ENCODE measurements around the gene TAF4B.
"Not testable (repeated sequence)": the region's sequence is repeated elsewhere in the genome, so short reads cannot be mapped to it uniquely, and the experiment has no call there.

Gene TAF4B

DNA sequence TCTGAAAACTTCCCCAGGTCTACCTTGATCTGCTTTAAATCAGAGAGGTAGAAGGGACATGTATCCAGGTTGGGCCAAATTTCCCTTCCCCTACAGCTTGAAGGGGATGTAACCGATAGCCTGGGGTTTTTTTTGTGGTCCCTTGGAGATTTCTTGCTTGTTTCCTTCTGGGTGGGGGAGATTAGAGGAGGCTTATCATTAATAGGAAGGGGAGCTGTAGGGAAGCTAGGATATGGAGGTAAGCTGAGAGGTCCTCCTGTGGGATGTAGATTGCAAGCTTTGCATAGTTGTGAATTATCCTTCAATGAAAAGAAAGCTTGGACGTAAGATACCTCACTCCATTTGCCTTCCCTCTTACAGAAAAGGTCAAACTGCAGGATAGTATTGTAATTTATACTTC, 11.1 kb downstream of the TAF4B start:
- not testable (repeated sequence) for DNase-seq

DNA sequence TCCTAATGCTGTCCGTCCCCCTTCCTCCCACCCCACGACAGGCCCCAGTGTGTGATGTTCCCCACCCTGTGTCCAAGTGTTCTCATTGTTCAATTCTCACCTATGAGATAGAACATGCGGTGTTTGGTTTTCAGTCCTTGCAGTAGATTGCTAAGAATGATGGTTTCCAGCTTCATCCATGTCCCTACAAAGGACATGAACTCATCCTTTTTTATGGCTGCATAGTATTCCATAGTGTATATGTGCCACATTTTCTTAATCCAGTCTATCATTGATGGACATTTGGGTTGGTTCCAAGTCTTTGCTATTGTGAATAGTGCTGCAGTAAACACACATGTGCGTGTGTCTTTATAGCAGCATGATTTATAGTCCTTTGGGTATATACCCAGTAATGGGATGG, 12.5 kb downstream of the TAF4B start:
- DNase-seq, result not testable (repeated sequence)

DNA sequence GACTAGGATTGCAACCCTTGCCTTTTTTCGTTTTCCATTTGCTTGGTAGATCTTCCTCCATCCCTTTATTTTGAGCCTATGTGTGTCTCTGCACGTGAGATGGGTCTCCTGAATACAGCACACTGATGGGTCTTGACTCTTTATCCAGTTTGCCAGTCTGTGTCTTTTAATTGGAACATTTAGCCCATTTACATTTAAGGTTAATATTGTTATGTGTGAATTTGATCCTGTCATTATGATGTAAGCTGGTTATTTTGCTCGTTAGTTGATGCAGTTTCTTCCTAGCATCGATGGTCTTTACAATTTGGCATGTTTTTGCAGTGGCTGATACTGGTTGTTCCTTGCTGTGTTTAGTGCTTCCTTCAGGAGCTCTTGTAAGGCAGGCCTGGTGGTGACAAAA, 16.1 kb downstream of the TAF4B start:
- not testable (repeated sequence) for DNase-seq

DNA sequence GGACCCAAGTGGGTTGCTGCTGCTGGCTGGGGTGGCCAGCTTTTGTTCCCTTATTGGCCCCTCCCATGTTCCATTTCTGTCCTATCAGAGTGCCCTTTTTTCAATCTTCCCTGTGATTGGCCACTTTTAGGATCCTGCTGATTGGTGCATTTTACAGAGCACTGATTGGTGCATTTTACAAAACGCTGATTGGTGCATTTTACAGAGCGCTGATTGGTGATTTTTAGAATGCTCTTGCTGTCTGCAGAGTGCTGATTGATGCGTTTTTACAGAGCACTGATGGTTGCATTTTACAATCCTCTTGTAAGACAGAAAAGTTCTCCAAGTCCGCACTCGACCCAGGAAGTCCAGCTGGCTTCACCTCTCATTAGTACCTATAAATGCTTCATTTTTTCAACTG, 19.2 kb downstream of the TAF4B start:
- not testable (repeated sequence) for DNase-seq

DNA sequence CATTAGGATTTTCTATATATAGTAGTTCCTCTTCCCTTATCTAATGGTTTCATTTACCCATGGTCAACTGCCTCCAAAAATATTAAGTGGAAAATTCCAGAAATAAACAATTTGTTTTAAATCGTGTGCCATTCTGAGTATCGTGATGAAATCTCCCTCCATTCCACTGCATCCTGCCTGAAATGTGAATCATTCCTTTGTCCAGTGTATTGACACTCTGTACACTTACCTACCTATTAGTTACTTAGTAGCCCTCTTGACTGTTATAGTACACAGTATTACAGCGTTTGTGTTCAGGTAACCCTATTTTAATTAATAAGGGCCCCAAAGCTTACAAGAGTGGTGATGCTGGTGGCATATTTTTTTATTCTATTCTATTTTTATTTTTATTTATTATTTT, 26.2 kb downstream of the TAF4B start:
- DNase-seq, result no peak

DNA sequence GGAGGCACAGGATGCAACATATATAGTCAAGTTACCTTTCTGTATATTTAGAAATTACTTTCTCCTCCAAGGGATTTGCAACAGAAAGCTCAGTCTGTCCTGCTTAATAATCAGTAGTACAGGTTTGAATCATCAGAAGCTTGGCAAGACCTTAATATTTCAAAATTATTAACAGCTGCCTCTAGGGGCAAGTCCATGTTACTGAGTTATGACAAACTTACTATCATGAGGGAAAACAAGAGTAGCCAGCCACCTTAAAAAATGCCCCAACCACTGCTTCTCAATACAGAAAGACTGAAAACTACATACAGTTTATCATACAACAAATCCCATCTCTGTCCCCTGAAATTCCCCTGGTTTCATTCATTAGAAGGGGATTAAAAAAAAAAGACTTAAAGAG, 28.6 kb downstream of the TAF4B start:
- DNase-seq, result not testable (repeated sequence)

DNA sequence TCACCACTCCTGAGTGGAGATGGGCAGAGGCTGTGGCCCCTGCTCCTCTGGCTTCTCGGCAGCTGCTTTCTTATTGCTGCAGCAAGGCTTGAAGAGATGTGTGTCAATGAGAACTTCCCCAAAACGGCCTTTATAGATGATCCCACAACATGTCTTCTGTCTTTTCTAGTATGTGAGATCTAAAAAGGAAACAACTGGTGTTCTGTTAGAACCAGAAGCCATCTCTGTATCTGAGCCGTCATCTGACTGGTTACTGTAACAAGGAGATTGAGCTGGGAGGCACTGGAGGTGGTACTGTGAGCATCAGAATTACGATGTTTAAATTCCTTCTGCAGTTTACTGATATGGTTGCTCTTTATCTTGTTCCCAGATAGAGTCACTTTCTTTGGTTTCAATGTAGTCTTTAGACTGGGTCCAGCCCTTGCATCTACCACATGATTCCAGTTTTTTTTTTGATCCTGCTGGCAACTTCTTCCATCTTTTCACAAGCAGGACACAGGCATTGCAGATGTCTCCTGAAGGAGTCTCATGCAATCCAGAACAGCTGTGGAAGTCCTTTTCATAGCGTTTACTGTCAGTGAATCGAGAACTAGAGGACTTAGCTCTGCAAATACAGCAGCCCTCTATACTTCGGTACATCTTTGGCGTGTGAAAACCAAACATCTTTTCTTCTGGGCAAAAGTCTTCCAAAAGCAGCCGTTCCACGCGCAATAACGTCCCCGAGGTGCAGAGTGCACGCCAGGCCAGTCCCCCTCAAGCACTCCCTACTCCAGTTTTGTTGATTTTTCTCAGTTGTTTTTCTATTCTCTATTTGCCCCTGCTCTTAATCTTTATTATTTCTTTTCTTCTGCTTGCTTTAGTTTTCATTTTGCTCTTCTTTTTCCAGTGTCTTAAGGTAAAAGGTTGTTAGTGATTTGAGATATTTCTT, 29.7 kb downstream of the TAF4B start:
- no peak for DNase-seq

DNA sequence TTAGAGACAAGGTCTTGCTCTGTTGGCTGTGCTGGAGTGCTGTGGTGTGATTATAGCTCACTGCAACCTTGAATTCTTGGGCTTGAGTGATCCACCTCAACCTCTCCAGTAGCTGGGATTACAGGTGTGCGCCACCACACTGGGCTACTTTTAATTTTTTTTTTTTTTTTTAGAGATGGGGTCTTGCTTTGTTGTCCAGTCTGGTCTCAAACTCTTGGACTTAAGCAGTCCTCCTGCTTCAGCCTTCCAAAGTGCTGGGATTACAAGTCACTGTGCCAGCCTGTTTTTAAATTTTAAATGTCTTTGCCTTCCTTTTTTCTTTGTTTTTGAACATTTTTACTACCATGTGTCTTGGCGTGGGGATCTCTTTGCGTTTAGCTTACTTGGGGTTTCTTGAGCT, 32.5 kb downstream of the TAF4B start:
- DNase-seq, result no peak

DNA sequence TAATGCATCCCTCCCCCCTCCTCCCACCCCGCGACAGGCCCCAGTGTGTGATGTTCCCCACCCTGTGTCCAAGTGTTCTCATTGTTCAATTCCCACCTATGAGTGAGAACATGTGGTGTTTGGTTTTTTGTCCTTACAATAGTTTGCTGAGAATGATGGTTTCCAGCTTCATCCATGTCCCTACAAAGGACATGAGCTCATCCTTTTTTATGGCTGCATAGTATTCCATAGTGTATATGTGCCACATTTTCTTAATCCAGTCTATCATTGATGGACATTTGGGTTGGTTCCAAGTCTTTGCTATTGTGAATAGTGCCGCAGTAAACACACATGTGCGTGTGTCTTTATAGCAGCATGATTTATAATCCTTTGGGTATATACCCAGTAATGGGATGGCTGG, 33.2 kb downstream of the TAF4B start:
- not testable (repeated sequence) for DNase-seq

DNA sequence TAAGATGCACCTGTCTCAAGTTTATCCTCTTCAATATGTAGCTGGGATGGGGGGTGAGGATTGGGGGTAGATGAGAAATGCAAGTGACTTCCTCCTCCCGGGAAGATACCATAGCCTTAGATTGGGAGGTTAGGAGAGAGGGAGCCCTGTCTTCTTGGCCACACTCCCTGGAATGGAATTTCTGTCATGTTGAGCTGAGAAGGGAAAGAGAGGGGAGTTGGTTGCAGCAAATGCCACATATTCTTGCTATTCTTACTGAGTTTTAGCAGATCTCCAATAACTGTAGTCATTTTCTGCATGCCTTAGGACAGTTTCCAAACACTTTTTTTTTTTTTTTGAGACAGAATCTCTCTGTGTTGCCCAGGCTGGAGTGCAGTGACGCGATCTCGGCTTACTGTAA, 35.9 kb downstream of the TAF4B start:
- no peak for DNase-seq

DNA sequence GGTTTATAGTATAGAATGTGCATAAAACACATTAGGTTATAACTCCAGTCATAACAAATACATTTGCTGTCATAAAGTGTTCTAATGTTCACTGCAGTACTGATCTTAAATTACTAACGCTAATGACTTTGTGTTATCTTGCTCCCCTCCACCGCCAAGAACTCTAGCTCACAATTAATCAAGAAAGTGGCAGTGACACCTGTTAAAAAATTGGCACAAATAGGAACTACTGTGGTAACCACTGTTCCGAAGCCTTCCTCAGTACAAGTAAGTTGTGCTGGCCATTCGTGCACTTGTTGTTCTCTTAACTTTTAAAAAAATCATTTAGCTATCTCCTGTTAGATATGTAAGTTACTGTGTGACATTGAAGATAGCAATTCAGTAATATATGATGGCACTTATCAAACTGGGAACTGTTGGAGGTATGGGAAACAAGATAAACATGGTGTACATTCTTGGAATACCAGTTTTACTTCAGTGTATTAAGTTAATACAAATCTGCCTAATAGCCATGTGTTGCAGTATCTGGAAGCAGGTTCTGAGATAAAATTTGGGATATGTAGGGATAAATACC, 41.2 kb downstream of the TAF4B start:
- DNase-seq, result no peak

DNA sequence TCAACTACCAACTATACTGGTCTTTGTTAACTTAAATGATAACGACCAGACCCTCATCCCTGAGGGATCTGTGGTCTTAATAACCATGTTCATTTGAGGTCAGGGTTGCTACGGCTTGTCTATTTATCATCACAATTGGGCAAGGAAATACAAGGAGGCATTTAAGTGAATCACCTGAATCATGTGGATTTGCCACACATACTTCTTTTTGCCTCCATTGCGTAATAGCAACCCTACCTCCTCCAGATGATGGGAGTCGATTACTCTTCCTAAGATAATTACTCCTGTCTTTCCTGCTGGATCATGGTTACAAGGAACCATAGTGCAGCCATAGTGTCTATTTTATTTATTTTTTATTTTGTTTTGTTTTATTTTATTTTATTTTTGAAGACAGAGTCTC, 42.2 kb downstream of the TAF4B start:
- no peak for DNase-seq

DNA sequence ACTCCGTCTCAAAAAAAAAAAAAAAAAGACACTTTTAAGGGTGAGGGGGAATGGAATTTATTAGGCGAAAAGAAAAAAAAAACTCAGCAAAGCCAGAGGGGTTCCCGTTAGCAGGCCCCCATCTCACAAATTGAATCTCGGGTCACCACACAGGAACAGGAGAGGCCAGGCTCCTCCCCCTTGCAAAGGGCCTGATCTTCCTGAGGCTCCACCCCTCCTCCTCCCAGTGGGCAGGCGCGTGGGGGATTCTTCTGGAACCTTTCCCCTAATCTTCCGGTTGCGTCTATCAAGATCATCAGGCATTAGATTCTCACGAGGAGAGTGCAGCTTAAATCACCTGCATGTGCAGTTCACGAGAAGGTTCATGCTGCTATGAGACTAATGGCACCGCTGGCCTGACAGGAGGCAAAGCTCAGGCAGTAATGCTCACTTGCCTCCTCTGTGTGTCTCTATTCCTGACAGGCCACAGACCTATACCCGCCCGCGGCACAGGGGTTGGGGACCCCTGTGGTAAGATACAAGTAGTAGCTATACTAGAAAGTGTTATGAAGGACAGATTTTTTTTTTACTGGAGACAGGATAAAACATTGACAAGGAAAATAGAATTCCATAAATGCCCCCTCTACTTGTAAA, 45.8 kb downstream of the TAF4B start:
- no peak for DNase-seq

DNA sequence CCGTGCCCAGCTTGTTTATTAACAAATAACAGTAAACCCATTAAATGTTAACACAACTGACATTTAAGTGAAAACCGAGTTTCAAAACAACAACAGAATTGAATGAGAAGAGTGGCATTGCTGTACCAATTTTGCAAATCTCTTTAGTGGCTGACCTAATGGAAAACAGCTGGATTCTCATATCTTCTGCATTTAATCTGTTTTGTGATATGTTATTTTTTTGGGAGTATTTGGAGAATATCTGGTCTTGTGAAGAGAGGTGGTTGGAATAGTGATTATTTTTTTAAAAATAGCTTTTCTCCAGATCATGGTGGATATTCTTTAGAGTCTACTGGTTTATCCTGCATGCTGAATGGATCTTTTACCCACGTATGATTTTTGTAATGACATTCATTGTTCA, 51.1 kb downstream of the TAF4B start:
- no peak for DNase-seq

DNA sequence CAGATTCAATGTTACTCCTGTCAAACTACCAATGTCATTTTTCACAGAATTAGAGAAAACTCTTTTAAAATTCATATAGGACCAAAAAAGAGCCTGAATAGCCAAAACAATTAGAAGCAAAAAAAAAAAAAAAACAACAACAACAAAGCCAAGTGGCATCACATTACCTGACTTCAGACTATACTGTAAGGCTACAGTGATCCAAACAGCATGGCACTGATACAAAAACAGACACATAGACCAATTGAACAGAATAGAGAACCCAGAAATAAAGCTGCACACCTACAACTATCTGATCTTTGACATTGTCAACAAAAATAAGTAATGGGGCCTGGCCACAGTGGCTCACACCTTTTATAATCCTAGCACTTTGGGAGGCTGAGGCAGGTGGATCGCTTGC, 53.2 kb downstream of the TAF4B start:
- DNase-seq, result no peak

DNA sequence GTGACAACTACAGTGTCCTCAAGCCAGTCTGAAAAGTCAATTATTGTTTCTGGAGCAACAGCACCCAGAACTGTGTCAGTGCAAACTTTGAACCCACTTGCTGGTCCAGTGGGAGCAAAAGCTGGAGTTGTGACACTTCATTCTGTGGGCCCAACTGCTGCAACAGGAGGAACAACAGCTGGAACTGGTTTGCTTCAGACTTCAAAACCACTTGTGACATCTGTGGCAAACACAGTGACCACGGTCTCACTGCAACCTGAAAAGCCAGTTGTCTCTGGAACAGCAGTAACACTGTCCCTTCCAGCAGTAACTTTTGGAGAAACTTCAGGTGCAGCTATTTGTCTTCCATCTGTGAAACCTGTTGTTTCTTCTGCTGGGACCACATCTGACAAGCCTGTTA, 59.8 kb downstream of the TAF4B start:
- no peak for DNase-seq

DNA sequence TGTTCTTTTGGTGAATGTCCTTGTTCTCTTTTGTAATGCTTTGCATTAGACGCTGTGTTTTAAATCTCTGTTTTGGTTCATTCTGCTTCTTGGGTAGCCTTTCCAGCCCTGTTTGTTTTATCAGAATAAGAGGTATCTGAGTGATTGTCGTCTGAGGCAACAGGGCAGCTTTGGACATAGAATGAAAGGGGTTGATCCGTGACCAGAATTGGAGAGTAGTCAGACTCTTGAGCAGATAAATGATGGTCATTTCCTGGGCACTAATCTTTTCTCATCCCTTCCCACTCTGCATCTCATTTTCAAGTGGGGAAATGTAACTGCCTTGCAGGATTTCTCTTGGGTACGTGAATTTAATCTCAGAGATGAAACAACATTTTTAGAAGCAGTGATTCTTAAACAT, 61.4 kb downstream of the TAF4B start:
- DNase-seq, result no peak

DNA sequence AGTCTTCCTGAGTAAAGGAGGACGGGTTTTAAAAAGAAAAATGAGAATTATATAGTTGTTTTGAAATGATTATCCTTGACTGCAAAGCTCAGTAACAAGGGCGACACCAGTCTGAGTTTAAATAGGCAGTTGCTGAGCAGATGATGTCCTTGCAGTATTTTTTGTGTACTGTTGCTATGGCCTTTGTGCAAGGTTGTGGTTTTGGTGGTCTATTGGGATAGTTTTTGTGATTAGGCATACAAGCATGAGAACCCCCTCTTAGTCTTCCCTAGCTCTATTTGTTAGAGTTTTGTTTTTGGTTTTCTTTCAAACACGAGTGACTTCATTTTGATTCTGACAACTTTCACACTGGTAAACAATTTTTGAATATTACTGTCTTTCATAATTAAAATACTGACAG, 64.1 kb downstream of the TAF4B start:
- no peak for DNase-seq

DNA sequence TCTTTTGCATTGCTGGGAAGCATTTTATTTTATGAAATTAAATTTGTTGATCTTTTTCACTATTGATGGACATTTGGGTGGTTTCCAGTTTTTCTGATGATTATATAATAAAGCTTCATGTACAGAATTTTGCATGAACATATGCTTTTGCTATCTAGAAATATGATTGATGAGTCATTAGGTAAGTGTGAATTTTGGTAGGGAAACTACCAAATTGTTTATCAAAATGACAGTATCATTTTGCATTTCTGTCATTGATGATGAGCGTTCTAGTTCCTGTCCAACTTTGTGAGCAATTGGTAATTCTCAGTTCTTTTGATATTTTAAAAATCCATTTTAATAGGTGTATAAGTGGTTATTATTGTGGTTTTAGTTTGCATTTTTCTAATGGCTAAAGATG, 67.7 kb downstream of the TAF4B start:
- DNase-seq, result no peak

DNA sequence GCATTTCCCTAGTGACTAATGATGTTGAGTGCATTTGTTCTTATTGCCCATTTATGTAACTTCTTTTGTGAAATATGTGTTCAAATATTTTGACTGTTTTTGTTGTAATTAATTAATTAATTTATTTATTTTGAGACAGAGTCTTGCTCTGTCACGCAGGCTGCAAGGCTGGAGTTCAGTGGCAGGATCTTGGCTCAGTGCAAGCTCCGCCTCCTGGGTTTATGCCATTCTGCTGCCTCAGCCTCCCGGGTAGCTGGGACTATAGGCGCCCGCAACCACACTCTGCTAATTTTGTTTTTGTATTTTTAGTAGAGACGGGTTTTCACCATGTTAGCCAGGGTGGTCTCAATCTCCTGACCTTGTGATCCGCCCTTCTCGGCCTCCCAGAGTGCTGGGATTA, 71.9 kb downstream of the TAF4B start:
- no peak for DNase-seq

DNA sequence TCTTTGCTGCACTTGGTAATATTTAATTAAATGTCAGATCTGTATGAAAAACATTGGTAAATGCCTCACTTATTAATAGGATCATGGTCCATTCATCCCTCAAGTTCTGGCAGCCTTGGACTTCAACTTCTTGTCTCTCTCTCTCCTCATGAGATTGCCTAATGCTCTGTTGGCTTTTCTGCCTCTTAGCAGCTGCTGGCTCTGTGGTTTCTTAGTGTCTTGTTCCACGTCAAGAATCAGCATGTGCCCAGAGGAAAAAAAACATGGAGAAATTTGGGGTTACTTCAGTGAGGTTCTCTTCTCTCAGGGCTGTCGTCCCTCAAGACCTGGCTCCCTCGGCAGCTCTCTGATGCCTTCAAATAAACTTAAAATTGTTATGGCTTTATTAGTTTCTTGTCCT, 75.4 kb downstream of the TAF4B start:
- no peak for DNase-seq

DNA sequence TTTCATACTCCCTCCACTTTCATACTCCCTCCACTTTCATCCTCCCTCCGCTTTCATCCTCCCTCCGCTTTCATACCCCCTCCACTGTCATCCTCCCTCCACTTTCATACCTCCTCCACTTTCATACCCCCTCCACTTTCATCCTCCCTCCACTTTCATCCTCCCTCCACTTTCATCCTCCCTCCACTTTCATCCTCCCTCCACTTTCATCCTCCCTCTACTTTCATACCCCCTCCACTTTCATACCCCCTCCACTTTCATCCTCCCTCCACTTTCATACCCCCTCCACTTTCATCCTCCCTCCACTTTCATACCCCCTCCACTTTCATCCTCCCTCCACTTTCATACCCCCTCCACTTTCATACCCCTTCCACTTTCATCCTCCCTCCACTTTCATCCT, 77.0 kb downstream of the TAF4B start:
- not testable (repeated sequence) for DNase-seq

DNA sequence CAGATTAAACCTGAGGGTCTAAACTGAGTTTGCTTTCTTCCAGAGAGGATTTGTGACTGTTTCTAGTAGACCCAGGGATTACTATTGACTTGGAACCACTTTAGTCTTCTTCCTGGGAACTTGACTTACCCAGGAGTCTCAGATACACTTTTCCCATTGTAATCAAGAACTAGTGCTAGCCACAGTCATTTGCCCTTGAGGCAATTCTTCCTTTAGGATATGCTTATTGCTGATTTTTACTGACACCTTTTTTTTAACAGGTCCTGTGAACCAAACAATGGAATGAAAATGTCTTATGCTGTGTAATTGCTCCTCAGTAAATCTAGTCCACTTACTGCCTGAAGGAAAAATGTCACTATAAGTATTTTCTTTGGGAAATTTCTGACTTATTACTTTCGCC, 78.3 kb downstream of the TAF4B start:
- DNase-seq, result no peak

DNA sequence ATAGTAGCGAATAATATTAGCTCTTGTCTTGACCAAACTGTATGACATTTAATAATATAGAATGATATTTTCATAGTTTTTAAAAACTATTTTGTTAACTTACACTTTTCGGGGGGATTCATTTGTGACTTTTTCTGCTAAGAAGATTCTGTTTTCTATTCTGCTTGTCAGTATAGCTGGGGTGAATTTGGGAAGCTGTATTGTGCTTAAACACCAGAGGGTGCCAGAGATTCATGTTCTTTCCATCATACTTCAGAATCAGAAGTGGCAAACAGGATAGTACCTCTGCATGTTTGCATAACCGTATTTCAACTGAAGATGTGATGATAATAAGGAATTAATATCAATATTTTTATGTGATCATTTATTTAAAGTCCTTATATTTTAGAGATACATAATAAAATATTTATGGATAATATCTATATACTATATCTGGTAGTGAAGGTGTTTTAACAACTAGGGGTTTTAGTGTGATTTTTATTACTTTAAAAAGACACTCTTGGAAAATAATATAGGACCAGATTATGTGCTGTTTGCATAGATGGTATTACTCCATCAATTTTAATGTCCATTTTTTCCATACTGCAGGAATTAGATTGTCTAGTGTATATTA, 81.0 kb downstream of the TAF4B start:
- peak; percentile 46 for DNase-seq
